GM19351 (cell line): ENCODE data around the gene IKZF1.

ENCODE experiments used
- ATAC-seq: cut with Tn5 transposase; IDR thresholded peaks from one replicate; pipeline ENCODE4 v1.9.1; 2021; ENCODE audit warnings: mild to moderate bottlenecking, moderate library complexity; ENCODE audit not compliant: unreplicated experiment

The IKZF1 gene

GRCh38 chr7:50436133-50436806, 131.8 kb downstream of the IKZF1 start:
- ATAC-seq, result no peak

- peak; percentile 34 for ATAC-seq
Measured at GRCh38 chr7:50446542-50446960, 142.0 kb downstream of the IKZF1 start.

GRCh38 chr7:50448823-50449222, 144.3 kb downstream of the IKZF1 start:
- ATAC-seq, result peak; percentile 32

GRCh38 chr7:50449501-50449880, 145.0 kb downstream of the IKZF1 start:
- ATAC-seq, result no peak

- ATAC-seq, result peak; percentile 84
Measured at GRCh38 chr7:50449881-50450589, 145.5 kb downstream of the IKZF1 start, which contains the start of gene FIGNL1. TSS of gene FIGNL1 (minus strand) at chr7:50450350. CDS start at chr7:50447287, 3,063 bp downstream.

GRCh38 chr7:50450590-50451032, 146.1 kb downstream of the IKZF1 start:
- peak; percentile 2 for ATAC-seq
